ENCODE results near the gene TRMT2B. TPM values are rescaled to one million over a fixed set of nuclear protein-coding genes. Genes with fewer than 3 reads are reported as not detected.
"Not testable (repeated sequence)": the region's sequence is repeated elsewhere in the genome, so short reads cannot be mapped to it uniquely, and the experiment has no call there.

Gene TRMT2B
- total RNA-seq, 1 experiment from 2014 or later, result 39.7 TPM

DNA sequence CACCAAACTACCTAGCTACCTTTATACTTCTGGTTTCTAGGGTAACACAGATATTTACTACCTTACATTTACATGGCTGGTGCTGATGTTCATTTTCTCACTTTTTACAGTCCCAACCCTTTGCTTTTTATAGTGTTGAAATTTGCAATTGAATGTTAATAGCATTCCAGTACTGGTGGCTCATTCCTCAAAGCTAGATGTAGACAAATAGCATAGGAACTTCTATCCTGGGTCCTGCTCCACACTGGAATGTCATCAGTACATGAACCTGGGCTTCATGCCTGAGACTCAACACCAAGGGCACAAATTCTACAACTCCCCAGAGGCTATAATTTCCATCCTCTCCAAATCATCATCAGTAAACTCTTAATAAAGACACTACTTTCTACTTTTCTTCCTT lies 10.3 kb upstream of the TRMT2B start:
- no peak overlapping the region for H3K4me3 ChIP-seq (ENCODE audit: low read depth in 2 of 2, low read length in 2 of 2)
- POLR2A ChIA-PET, result no interaction called here
- no peaks in the 10 kb centered on the region for H3K27me3 ChIP-seq (ENCODE audit: control insufficient read depth, insufficient read depth, low read length)
- CTCF ChIA-PET, result no interaction called here
- intact Hi-C loops (cut with micrococcal nuclease; ENCODE audit: unreplicated experiment) (no loop called here), in situ Hi-C loops (cut with HindIII; ENCODE audit: low pct_unique_long_range_greater_than_20kb, low sequenced_read_pairs) (no loop called here)
- no peak for TF ChIP-seq TCF7L2 (IDR thresholded peaks at IDR 0.05; ENCODE audit: low read depth, low read length)
- TF ChIP-seq, protein P1, sequence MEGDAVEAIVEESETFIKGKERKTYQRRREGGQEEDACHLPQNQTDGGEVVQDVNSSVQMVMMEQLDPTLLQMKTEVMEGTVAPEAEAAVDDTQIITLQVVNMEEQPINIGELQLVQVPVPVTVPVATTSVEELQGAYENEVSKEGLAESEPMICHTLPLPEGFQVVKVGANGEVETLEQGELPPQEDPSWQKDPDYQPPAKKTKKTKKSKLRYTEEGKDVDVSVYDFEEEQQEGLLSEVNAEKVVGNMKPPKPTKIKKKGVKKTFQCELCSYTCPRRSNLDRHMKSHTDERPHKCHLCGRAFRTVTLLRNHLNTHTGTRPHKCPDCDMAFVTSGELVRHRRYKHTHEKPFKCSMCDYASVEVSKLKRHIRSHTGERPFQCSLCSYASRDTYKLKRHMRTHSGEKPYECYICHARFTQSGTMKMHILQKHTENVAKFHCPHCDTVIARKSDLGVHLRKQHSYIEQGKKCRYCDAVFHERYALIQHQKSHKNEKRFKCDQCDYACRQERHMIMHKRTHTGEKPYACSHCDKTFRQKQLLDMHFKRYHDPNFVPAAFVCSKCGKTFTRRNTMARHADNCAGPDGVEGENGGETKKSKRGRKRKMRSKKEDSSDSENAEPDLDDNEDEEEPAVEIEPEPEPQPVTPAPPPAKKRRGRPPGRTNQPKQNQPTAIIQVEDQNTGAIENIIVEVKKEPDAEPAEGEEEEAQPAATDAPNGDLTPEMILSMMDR (IDR thresholded peaks at IDR 0.05), result no peak
- TF ChIP-seq, protein P2, sequence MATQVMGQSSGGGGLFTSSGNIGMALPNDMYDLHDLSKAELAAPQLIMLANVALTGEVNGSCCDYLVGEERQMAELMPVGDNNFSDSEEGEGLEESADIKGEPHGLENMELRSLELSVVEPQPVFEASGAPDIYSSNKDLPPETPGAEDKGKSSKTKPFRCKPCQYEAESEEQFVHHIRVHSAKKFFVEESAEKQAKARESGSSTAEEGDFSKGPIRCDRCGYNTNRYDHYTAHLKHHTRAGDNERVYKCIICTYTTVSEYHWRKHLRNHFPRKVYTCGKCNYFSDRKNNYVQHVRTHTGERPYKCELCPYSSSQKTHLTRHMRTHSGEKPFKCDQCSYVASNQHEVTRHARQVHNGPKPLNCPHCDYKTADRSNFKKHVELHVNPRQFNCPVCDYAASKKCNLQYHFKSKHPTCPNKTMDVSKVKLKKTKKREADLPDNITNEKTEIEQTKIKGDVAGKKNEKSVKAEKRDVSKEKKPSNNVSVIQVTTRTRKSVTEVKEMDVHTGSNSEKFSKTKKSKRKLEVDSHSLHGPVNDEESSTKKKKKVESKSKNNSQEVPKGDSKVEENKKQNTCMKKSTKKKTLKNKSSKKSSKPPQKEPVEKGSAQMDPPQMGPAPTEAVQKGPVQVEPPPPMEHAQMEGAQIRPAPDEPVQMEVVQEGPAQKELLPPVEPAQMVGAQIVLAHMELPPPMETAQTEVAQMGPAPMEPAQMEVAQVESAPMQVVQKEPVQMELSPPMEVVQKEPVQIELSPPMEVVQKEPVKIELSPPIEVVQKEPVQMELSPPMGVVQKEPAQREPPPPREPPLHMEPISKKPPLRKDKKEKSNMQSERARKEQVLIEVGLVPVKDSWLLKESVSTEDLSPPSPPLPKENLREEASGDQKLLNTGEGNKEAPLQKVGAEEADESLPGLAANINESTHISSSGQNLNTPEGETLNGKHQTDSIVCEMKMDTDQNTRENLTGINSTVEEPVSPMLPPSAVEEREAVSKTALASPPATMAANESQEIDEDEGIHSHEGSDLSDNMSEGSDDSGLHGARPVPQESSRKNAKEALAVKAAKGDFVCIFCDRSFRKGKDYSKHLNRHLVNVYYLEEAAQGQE (IDR thresholded peaks at IDR 0.05; ENCODE audit: insufficient read depth in 1 of 2, low read depth in 2 of 2, low read length in 1 of 2), result no peak
- TF ChIP-seq POLR2AphosphoS5 (IDR thresholded peaks at IDR 0.05; ENCODE audit: low read depth, low read length), result no peak
- no peak for TF ChIP-seq SIN3A (IDR thresholded peaks at IDR 0.05; ENCODE audit: borderline replicate concordance, insufficient read depth, low read depth, low read length)
- no peaks in the 10 kb centered on the region for H3K36me3 ChIP-seq (ENCODE audit: control insufficient read depth, insufficient read depth, low read length)
- DNase-seq (ENCODE audit: low read depth, low spot score), result no peak
- no peak overlapping the region for H3K27ac ChIP-seq (ENCODE audit: low read length)
- no peak for ATAC-seq
- H3K4me1 ChIP-seq (ENCODE audit: control insufficient read depth, insufficient read depth, low read length), result no peaks in the 10 kb centered on the region
- BruUV-seq (replicated peaks), result no TSS peak
- H3K9me3 ChIP-seq (ENCODE audit: control insufficient read depth, insufficient read depth, low read depth, low read length), result no peaks in the 10 kb centered on the region

DNA sequence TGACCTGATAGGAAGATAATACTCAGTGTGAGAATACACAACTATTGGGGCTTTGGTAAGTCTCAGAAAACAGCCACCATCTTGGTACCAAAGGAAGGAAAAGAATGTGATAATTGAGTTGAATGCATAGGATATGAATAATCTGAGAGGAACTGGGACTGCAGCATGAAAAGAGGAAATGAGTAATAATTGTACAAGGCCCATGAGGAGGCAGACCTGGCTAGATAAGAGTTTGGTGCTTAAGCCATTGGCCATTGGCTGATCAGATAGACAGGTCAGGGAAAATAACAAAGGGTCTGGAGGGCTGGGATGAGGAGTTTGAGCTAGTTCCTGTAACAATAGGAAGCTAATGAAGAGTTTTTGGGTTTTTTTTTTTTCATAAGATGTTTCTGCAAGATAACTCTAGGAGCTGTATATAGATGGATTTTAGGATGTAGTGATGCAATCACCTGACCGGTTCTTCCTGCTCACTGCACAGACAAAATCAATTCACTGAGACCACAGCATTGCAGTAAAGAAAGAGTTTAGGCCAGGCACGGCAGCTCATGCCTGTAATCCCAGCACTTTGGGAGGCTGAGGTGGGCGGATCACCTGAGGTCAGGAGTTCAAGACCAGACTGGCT lies 5.3 kb upstream of the TRMT2B start:
- CTCF ChIA-PET, result no interaction called here
- no peaks in the 10 kb centered on the region for H3K36me3 ChIP-seq (ENCODE audit: control insufficient read depth, insufficient read depth, low read length)
- H3K27me3 ChIP-seq (ENCODE audit: control insufficient read depth, insufficient read depth, low read length), result no peaks in the 10 kb centered on the region
- TF ChIP-seq, protein P2 (IDR thresholded peaks at IDR 0.05; ENCODE audit: insufficient read depth in 1 of 2, low read depth in 2 of 2, low read length in 1 of 2), result no peak
- TF ChIP-seq, protein P1 (IDR thresholded peaks at IDR 0.05), result no peak
- TF ChIP-seq TCF7L2 (IDR thresholded peaks at IDR 0.05; ENCODE audit: low read depth, low read length), result no peak
- TF ChIP-seq SIN3A (IDR thresholded peaks at IDR 0.05; ENCODE audit: borderline replicate concordance, insufficient read depth, low read depth, low read length), result no peak
- TF ChIP-seq POLR2AphosphoS5 (IDR thresholded peaks at IDR 0.05; ENCODE audit: low read depth, low read length), result no peak
- H3K4me1 ChIP-seq (ENCODE audit: control insufficient read depth, insufficient read depth, low read length), result 0 out of 2 replicates have a peak, but pooled peaks cover 5% of the 10 kb centered on the region
- no peaks in the 10 kb centered on the region for H3K9me3 ChIP-seq (ENCODE audit: control insufficient read depth, insufficient read depth, low read depth, low read length)
- no TSS peak for BruUV-seq (replicated peaks)
- DNase-seq (ENCODE audit: low read depth, low spot score), result peak; percentile 27
- POLR2A ChIA-PET, result no interaction called here
- in situ Hi-C loops (cut with HindIII; ENCODE audit: low pct_unique_long_range_greater_than_20kb, low sequenced_read_pairs) (no loop called here), intact Hi-C loops (cut with micrococcal nuclease; ENCODE audit: unreplicated experiment) (no loop called here)
- H3K27ac ChIP-seq (ENCODE audit: low read length), result no peak overlapping the region
- no peak overlapping the region for H3K4me3 ChIP-seq (ENCODE audit: low read depth in 2 of 2, low read length in 2 of 2)
- ATAC-seq, result peak; percentile 71

DNA sequence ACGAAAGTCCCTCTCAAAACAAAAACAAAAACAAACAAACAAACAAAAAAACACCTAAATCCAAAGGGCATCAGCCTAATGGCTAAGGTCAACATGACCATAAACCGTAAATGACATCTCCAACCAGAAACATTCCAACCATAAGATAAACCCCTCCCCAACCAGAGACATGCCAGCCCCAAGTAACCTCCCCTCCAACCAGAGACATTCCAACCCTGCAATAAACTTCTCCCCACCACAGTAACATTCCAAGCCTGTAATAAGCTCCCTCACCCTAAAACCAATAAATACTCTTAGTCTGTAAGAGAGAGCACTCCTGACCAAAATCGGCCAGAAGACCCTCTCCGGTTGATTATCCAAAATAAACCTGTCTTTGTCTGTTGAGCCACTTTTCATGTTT lies 4.6 kb upstream of the TRMT2B start:
- DNase-seq (ENCODE audit: low read depth, low spot score), result not testable (repeated sequence)

More for the DNA sequence above, 4.6 kb upstream of the TRMT2B start:
- H3K9me3 ChIP-seq (ENCODE audit: control insufficient read depth, insufficient read depth, low read depth, low read length); H3K27ac ChIP-seq (ENCODE audit: low read length); in situ Hi-C loops (cut with HindIII; ENCODE audit: low pct_unique_long_range_greater_than_20kb, low sequenced_read_pairs); ATAC-seq; H3K4me1 ChIP-seq (ENCODE audit: control insufficient read depth, insufficient read depth, low read length); CTCF ChIA-PET; BruUV-seq (replicated peaks); H3K36me3 ChIP-seq (ENCODE audit: control insufficient read depth, insufficient read depth, low read length); H3K27me3 ChIP-seq (ENCODE audit: control insufficient read depth, insufficient read depth, low read length); POLR2A ChIA-PET; intact Hi-C loops (cut with micrococcal nuclease; ENCODE audit: unreplicated experiment); H3K4me3 ChIP-seq (ENCODE audit: low read depth in 2 of 2, low read length in 2 of 2): not testable (repeated sequence)

Data from Panc1 (cell line).